ENCODE measurements around the gene CHAC1. TPM values are rescaled to one million over a fixed set of nuclear protein-coding genes. Genes with fewer than 3 reads are reported as not detected.

The CHAC1 gene
- polyA plus RNA-seq, 2 of the 4 experiments (the other 2 are of a cell fraction) = 4.9 to 22.2 TPM

DNA sequence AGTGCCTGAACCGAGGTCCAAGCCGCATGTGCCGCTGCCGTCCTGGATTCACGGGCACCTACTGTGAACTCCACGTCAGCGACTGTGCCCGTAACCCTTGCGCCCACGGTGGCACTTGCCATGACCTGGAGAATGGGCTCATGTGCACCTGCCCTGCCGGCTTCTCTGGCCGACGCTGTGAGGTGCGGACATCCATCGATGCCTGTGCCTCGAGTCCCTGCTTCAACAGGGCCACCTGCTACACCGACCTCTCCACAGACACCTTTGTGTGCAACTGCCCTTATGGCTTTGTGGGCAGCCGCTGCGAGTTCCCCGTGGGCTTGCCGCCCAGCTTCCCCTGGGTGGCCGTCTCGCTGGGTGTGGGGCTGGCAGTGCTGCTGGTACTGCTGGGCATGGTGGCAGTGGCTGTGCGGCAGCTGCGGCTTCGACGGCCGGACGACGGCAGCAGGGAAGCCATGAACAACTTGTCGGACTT, 17.0 kb upstream of the CHAC1 start:
- H3K4me2 ChIP-seq = no peak overlapping the region
- no peak overlapping the region for H3K4me3 ChIP-seq
- ATAC-seq (no peak), DNase-seq (ENCODE audit: low read depth in 1 of 2, low spot score in 1 of 2) (no peak), FAIRE-seq (no peak)
- TF ChIP-seq RFX5 (IDR thresholded peaks at IDR 0.05) (no peak), HEYL (CRISPR knock-in tag; IDR thresholded peaks at IDR 0.05) (no peak), CEBPB (IDR thresholded peaks at IDR 0.05) (no peak), CBX8 (IDR thresholded peaks at IDR 0.05) (no peak), EHF (CRISPR knock-in tag; IDR thresholded peaks at IDR 0.05) (no peak), RAD21 (conservative IDR thresholded peaks at IDR 0.05 in 1 of 2, IDR thresholded peaks at IDR 0.05 in 1 of 2) (no peak), KDM5A (IDR thresholded peaks at IDR 0.05) (no peak), FOXS1 (CRISPR knock-in tag; IDR thresholded peaks at IDR 0.05) (no peak), ZC3H11A (IDR thresholded peaks at IDR 0.05) (no peak)
- TF ChIP-seq, protein P1, sequence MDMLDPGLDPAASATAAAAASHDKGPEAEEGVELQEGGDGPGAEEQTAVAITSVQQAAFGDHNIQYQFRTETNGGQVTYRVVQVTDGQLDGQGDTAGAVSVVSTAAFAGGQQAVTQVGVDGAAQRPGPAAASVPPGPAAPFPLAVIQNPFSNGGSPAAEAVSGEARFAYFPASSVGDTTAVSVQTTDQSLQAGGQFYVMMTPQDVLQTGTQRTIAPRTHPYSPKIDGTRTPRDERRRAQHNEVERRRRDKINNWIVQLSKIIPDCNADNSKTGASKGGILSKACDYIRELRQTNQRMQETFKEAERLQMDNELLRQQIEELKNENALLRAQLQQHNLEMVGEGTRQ (IDR thresholded peaks at IDR 0.05) = no peak
- TF ChIP-seq, protein P2, sequence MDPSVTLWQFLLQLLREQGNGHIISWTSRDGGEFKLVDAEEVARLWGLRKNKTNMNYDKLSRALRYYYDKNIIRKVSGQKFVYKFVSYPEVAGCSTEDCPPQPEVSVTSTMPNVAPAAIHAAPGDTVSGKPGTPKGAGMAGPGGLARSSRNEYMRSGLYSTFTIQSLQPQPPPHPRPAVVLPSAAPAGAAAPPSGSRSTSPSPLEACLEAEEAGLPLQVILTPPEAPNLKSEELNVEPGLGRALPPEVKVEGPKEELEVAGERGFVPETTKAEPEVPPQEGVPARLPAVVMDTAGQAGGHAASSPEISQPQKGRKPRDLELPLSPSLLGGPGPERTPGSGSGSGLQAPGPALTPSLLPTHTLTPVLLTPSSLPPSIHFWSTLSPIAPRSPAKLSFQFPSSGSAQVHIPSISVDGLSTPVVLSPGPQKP (IDR thresholded peaks at IDR 0.05; ENCODE audit: low read depth, low read length) = no peak
- peaks cover 25% of the 10 kb centered on the region for H3K4me1 ChIP-seq
- no peak overlapping the region for H3K27ac ChIP-seq
- ChIA-PET POLR2A (no interaction called here), CTCF (interaction anchor here (0.9 to 3.4 kb wide), 4 partner anchors 19 to 248 kb away, joined by 3 to 15 read pairs (median 4); no protein-coding TSS in a partner anchor)
- 97% methylated on average over 11 of the region's 31 CpGs for WGBS (ENCODE audit: missing lambda C conversion rate)
- no peaks in the 10 kb centered on the region for H3K9me3 ChIP-seq

DNA sequence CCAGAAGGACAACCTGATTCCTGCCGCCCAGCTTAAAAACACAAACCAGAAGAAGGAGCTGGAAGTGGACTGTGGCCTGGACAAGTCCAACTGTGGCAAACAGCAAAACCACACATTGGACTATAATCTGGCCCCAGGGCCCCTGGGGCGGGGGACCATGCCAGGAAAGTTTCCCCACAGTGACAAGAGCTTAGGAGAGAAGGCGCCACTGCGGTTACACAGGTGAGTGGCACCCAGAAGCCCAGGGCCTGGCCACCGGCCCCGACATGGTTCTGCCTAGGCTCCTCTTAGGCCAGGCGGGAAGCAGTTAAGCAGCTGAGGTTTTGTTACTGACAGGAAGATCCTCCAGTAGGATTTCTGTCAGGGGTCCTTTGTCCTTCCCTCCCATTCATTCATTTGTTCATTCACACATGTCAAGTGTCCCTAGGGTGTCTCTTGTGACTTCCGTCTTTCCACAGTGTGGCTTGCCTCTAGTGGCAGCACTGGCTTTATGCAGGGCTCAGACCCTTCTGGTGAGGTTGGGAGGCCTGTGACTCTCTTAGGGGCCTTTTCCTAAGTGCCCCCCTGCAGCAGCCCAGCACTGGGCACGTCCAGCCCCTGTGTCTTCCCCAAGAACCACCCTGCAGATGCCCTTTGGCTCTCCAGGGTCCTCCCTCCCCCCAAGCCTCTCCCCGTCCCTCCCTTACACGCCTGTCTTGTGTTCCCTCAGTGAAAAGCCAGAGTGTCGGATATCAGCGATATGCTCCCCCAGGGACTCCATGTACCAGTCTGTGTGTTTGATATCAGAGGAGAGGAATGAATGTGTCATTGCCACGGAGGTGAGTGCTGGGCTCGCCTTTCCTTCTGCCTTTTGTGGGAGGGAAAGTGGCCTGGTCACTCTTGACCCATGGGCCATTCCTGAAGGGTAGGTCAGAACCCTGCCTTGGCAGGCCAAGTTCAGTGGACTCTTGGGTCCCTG, 16.3 kb upstream of the CHAC1 start:
- no peak for ATAC-seq
- no peak overlapping the region for H3K27ac ChIP-seq
- H3K4me3 ChIP-seq = no peak overlapping the region
- WGBS (ENCODE audit: missing lambda C conversion rate) = 78% methylated on average over 13 of the region's 15 CpGs
- TF ChIP-seq CBX8 (IDR thresholded peaks at IDR 0.05) = no peak
- no peak for TF ChIP-seq GATA3 (IDR thresholded peaks at IDR 0.05; ENCODE audit: borderline replicate concordance)
- TF ChIP-seq, protein P3, sequence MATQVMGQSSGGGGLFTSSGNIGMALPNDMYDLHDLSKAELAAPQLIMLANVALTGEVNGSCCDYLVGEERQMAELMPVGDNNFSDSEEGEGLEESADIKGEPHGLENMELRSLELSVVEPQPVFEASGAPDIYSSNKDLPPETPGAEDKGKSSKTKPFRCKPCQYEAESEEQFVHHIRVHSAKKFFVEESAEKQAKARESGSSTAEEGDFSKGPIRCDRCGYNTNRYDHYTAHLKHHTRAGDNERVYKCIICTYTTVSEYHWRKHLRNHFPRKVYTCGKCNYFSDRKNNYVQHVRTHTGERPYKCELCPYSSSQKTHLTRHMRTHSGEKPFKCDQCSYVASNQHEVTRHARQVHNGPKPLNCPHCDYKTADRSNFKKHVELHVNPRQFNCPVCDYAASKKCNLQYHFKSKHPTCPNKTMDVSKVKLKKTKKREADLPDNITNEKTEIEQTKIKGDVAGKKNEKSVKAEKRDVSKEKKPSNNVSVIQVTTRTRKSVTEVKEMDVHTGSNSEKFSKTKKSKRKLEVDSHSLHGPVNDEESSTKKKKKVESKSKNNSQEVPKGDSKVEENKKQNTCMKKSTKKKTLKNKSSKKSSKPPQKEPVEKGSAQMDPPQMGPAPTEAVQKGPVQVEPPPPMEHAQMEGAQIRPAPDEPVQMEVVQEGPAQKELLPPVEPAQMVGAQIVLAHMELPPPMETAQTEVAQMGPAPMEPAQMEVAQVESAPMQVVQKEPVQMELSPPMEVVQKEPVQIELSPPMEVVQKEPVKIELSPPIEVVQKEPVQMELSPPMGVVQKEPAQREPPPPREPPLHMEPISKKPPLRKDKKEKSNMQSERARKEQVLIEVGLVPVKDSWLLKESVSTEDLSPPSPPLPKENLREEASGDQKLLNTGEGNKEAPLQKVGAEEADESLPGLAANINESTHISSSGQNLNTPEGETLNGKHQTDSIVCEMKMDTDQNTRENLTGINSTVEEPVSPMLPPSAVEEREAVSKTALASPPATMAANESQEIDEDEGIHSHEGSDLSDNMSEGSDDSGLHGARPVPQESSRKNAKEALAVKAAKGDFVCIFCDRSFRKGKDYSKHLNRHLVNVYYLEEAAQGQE (IDR thresholded peaks at IDR 0.05) = no peak
- no peak overlapping the region for H3K4me2 ChIP-seq
- H3K4me1 ChIP-seq = peaks cover 25% of the 10 kb centered on the region
- ChIA-PET CTCF (interaction anchor here (0.9 to 3.4 kb wide), 8 partner anchors 9 to 247 kb away, joined by 3 to 15 read pairs (median 4); no protein-coding TSS in a partner anchor), POLR2A (no interaction called here)
- no peaks in the 10 kb centered on the region for H3K9me3 ChIP-seq
- FAIRE-seq = no peak
- no peak for DNase-seq (ENCODE audit: low read depth in 1 of 2, low spot score in 1 of 2)

DNA sequence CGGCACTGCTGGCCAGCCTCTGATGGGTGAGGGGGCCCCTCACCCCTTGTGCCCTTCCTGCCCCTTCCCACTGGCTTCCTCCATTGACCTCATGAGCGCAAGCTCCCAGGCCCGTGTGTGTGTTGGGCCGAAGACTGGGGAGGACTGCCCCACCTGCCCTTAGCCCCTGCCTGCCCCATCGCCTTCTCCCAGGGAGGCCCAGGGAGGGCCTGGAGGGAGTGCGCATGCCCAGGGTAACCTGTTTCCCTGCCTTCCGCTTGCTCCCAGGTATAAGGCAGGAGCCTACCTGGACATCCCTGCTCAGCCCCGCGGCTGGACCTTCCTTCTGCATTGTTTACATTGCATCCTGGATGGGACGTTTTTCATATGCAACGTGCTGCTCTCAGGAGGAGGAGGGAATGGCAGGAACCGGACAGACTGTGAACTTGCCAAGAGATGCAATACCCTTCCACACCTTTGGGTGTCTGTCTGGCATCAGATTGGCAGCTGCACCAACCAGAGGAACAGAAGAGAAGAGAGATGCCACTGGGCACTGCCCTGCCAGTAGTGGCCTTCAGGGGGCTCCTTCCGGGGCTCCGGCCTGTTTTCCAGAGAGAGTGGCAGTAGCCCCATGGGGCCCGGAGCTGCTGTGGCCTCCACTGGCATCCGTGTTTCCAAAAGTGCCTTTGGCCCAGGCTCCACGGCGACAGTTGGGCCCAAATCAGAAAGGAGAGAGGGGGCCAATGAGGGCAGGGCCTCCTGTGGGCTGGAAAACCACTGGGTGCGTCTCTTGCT, 15.3 kb upstream of the CHAC1 start:
- FAIRE-seq (no peak), DNase-seq (ENCODE audit: low read depth in 1 of 2, low spot score in 1 of 2) (peak; percentile 85 to 92), ATAC-seq (peak; percentile 67 to 86)
- 62% methylated on average over 12 of the region's 19 CpGs for whole genome bisulfite sequencing (ENCODE audit: missing lambda C conversion rate)
- Histone ChIP-seq H3K4me2 (peak overlapping the region; percentile 32), H3K4me1 (peaks cover 22% of the 10 kb centered on the region), H3K4me3 (no peak overlapping the region), H3K9me3 (no peaks in the 10 kb centered on the region), H3K27ac (peak overlapping the region; percentile 32 to 59; a peak in 4 of 6 replicates)
- POLR2A ChIA-PET = no interaction called here
- CTCF ChIA-PET = interaction anchor here (0.6 to 5.9 kb wide), 12 partner anchors 7 to 266 kb away, joined by 3 to 70 read pairs (median 4); partner anchors contain the start of gene DLL4
- TF ChIP-seq HOXB13 (CRISPR knock-in tag; IDR thresholded peaks at IDR 0.05; ENCODE audit: low read depth) (no peak), SMC3 (IDR thresholded peaks at IDR 0.05) (peak; percentile 58), POLR2AphosphoS2 (conservative IDR thresholded peaks at IDR 0.05; ENCODE audit: low read length) (no peak)
- TF ChIP-seq, protein P4, sequence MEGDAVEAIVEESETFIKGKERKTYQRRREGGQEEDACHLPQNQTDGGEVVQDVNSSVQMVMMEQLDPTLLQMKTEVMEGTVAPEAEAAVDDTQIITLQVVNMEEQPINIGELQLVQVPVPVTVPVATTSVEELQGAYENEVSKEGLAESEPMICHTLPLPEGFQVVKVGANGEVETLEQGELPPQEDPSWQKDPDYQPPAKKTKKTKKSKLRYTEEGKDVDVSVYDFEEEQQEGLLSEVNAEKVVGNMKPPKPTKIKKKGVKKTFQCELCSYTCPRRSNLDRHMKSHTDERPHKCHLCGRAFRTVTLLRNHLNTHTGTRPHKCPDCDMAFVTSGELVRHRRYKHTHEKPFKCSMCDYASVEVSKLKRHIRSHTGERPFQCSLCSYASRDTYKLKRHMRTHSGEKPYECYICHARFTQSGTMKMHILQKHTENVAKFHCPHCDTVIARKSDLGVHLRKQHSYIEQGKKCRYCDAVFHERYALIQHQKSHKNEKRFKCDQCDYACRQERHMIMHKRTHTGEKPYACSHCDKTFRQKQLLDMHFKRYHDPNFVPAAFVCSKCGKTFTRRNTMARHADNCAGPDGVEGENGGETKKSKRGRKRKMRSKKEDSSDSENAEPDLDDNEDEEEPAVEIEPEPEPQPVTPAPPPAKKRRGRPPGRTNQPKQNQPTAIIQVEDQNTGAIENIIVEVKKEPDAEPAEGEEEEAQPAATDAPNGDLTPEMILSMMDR (IDR thresholded peaks at IDR 0.05) = peak; percentile 58
- TF ChIP-seq, protein P1 (IDR thresholded peaks at IDR 0.05) = no peak
- TF ChIP-seq, protein P5, sequence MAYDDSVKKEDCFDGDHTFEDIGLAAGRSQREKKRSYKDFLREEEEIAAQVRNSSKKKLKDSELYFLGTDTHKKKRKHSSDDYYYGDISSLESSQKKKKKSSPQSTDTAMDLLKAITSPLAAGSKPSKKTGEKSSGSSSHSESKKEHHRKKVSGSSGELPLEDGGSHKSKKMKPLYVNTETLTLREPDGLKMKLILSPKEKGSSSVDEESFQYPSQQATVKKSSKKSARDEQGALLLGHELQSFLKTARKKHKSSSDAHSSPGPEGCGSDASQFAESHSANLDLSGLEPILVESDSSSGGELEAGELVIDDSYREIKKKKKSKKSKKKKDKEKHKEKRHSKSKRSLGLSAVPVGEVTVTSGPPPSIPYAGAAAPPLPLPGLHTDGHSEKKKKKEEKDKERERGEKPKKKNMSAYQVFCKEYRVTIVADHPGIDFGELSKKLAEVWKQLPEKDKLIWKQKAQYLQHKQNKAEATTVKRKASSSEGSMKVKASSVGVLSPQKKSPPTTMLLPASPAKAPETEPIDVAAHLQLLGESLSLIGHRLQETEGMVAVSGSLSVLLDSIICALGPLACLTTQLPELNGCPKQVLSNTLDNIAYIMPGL (CRISPR knock-in tag; IDR thresholded peaks at IDR 0.05; ENCODE audit: borderline replicate concordance) = no peak
